ENCODE data around the gene BRSK2.

The BRSK2 gene

GRCh38 chr11:1377231-1377780 lies 12.4 kb upstream of the BRSK2 start:
- DNase-seq: no peak

GRCh38 chr11:1381793-1382425 lies 7.8 kb upstream of the BRSK2 start:
- no peak for DNase-seq

- no peak for DNase-seq
Observed at GRCh38 chr11:1382429-1382828, 7.3 kb upstream of the BRSK2 start.

GRCh38 chr11:1382831-1383607 lies 6.7 kb upstream of the BRSK2 start:
- peak; percentile 82 to 87 for DNase-seq

- no peak for DNase-seq
Observed at GRCh38 chr11:1384199-1384970, 5.3 kb upstream of the BRSK2 start.

GRCh38 chr11:1387521-1387920 lies 2.2 kb upstream of the BRSK2 start:
- no peak for DNase-seq

- DNase-seq: no peak
Observed at GRCh38 chr11:1387961-1388762, 1.6 kb upstream of the BRSK2 start.

- no peak for DNase-seq
Observed at GRCh38 chr11:1388763-1389102, 1.0 kb upstream of the BRSK2 start.

GRCh38 chr11:1389103-1389931 lies 417 bp upstream of the BRSK2 start:
- DNase-seq: peak; percentile 97

- no peak for DNase-seq
Observed at GRCh38 chr11:1390569-1391164, 933 bp downstream of the BRSK2 start.

- no peak for DNase-seq
Observed at GRCh38 chr11:1391165-1392075, 1.7 kb downstream of the BRSK2 start.

GRCh38 chr11:1392111-1392510 lies 2.4 kb downstream of the BRSK2 start:
- no peak for DNase-seq

GRCh38 chr11:1392561-1392960 lies 2.8 kb downstream of the BRSK2 start:
- DNase-seq: no peak

GRCh38 chr11:1393038-1393710 lies 3.4 kb downstream of the BRSK2 start:
- DNase-seq: no peak

GRCh38 chr11:1394936-1395772 lies 5.4 kb downstream of the BRSK2 start:
- DNase-seq: no peak

- DNase-seq: no peak
Observed at GRCh38 chr11:1395773-1396374, 6.1 kb downstream of the BRSK2 start.

- DNase-seq: no peak
Observed at GRCh38 chr11:1396375-1396841, 6.7 kb downstream of the BRSK2 start.
